ENCODE measurements around the gene TCF4.

The TCF4 gene

GRCh38 chr18:55375930-55376329 is 212.1 kb downstream of the TCF4 start:
- Histone ChIP-seq H3K36me3 (ENCODE audit: control insufficient read depth, low read length) (peaks cover 44% of the 10 kb centered on the region), H3K4me1 (ENCODE audit: control insufficient read depth, low read length) (peaks cover 28% of the 10 kb centered on the region), H3K9me2 (replicated peaks; ENCODE audit: control insufficient read depth, low read length) (no peaks in the 10 kb centered on the region), H3K4me2 (ENCODE audit: low read length) (no peak overlapping the region), H3F3A (ENCODE audit: control insufficient read depth, insufficient read depth) (peaks cover 3% of the 10 kb centered on the region; the same call in 1 of the 2 replicates), H3K4me3 (ENCODE audit: low read length) (no peak overlapping the region), H3K27me3 (ENCODE audit: control insufficient read depth, low read length) (no peaks in the 10 kb centered on the region), H3K27ac (ENCODE audit: low read depth, low read length) (no peak overlapping the region), H4K20me1 (ENCODE audit: control insufficient read depth, insufficient read depth, low read depth, low read length) (no peaks in the 10 kb centered on the region), H3K79me2 (ENCODE audit: control insufficient read depth, low read length) (peaks cover 96% of the 10 kb centered on the region), H3K9me3 (ENCODE audit: control insufficient read depth, insufficient read depth, low read length) (no peaks in the 10 kb centered on the region)
- no peak for TF ChIP-seq EZH2phosphoT487 (IDR thresholded peaks at IDR 0.05; ENCODE audit: borderline replicate concordance, low read length)
- TF ChIP-seq CTCF (IDR thresholded peaks at IDR 0.05; ENCODE audit: low read depth, low read length, poor library complexity, severe bottlenecking) = no peak

GRCh38 chr18:55374741-55375140 is 213.3 kb downstream of the TCF4 start:
- Histone ChIP-seq H3K9me3 (ENCODE audit: control insufficient read depth, insufficient read depth, low read length) (no peaks in the 10 kb centered on the region), H3K79me2 (ENCODE audit: control insufficient read depth, low read length) (peaks cover 96% of the 10 kb centered on the region), H3K36me3 (ENCODE audit: control insufficient read depth, low read length) (peaks cover 40% of the 10 kb centered on the region), H3K4me1 (ENCODE audit: control insufficient read depth, low read length) (peaks cover 30% of the 10 kb centered on the region), H3K27ac (ENCODE audit: low read depth, low read length) (no peak overlapping the region), H3K4me2 (ENCODE audit: low read length) (no peak overlapping the region), H3K9me2 (replicated peaks; ENCODE audit: control insufficient read depth, low read length) (no peaks in the 10 kb centered on the region), H3K27me3 (ENCODE audit: control insufficient read depth, low read length) (no peaks in the 10 kb centered on the region), H3K4me3 (ENCODE audit: low read length) (no peak overlapping the region), H3F3A (ENCODE audit: control insufficient read depth, insufficient read depth) (peaks cover 3% of the 10 kb centered on the region; the same call in 1 of the 2 replicates), H4K20me1 (ENCODE audit: control insufficient read depth, insufficient read depth, low read depth, low read length) (no peaks in the 10 kb centered on the region)
- TF ChIP-seq CTCF (IDR thresholded peaks at IDR 0.05; ENCODE audit: low read depth, low read length, poor library complexity, severe bottlenecking) = no peak
- TF ChIP-seq EZH2phosphoT487 (IDR thresholded peaks at IDR 0.05; ENCODE audit: borderline replicate concordance, low read length) = no peak

- peaks cover 3% of the 10 kb centered on the region; the same call in 1 of the 2 replicates for H3F3A ChIP-seq (ENCODE audit: control insufficient read depth, insufficient read depth)
- no peaks in the 10 kb centered on the region; the same call in 1 of the 2 replicates for H3K9me2 ChIP-seq (replicated peaks; ENCODE audit: control insufficient read depth, low read length)
- H3K9me3 ChIP-seq (ENCODE audit: control insufficient read depth, insufficient read depth, low read length) = no peaks in the 10 kb centered on the region
- H3K4me3 ChIP-seq (ENCODE audit: low read length) = no peak overlapping the region
- H3K27ac ChIP-seq (ENCODE audit: low read depth, low read length) = no peak overlapping the region
- H3K4me1 ChIP-seq (ENCODE audit: control insufficient read depth, low read length) = peaks cover 21% of the 10 kb centered on the region
- H3K36me3 ChIP-seq (ENCODE audit: control insufficient read depth, low read length) = peaks cover 41% of the 10 kb centered on the region
- no peak for TF ChIP-seq CTCF (IDR thresholded peaks at IDR 0.05; ENCODE audit: low read depth, low read length, poor library complexity, severe bottlenecking)
- no peak for TF ChIP-seq EZH2phosphoT487 (IDR thresholded peaks at IDR 0.05; ENCODE audit: borderline replicate concordance, low read length)
- no peak overlapping the region for H3K4me2 ChIP-seq (ENCODE audit: low read length)
- peaks cover 95% of the 10 kb centered on the region for H3K79me2 ChIP-seq (ENCODE audit: control insufficient read depth, low read length)
- H4K20me1 ChIP-seq (ENCODE audit: control insufficient read depth, insufficient read depth, low read depth, low read length) = no peaks in the 10 kb centered on the region
- H3K27me3 ChIP-seq (ENCODE audit: control insufficient read depth, low read length) = no peaks in the 10 kb centered on the region
Observed at GRCh38 chr18:55372209-55372608, 215.8 kb downstream of the TCF4 start.

All from DOHH2 (cell line).